Measurements from ENCODE around the gene JAZF1. TPM values are rescaled to one million over a fixed set of nuclear protein-coding genes. Genes with fewer than 3 reads are reported as not detected.
"Not testable (repeated sequence)": the region's sequence is repeated elsewhere in the genome, so short reads cannot be mapped to it uniquely, and the experiment has no call there.

JAZF1 gene
- polyA plus RNA-seq, 5 donors: 13.9 to 15.7 (median 15.2) TPM

DNA sequence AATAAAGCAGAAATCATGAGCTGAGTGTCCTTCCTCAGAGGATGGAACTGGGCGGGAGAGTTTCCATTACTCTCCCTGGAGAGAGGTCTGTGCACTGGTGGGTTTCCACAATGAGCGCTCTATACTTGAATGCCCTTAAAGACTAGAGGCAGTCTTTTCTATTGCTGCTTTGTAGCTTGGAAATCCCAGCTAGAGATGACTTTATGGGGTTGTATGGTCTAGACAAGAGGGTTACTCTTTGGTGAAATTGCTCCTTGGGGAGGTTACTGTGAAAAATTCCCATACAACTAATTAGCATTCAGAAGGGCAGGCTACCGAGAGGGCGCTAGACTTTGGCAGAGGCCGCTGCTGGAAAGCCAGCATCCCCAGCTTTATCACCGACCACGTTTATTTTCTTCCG lies 303.8 kb downstream of the JAZF1 start:
- DNase-seq: no peak

GRCh38 chr7:27875832-27876231 lies 304.8 kb downstream of the JAZF1 start:
- DNase-seq: no peak

GRCh38 chr7:27875061-27875460 lies 305.5 kb downstream of the JAZF1 start:
- no peak for DNase-seq

- DNase-seq: no peak
These were observed 306.3 kb downstream of the JAZF1 start for GRCh38 chr7:27873981-27874957.

DNA sequence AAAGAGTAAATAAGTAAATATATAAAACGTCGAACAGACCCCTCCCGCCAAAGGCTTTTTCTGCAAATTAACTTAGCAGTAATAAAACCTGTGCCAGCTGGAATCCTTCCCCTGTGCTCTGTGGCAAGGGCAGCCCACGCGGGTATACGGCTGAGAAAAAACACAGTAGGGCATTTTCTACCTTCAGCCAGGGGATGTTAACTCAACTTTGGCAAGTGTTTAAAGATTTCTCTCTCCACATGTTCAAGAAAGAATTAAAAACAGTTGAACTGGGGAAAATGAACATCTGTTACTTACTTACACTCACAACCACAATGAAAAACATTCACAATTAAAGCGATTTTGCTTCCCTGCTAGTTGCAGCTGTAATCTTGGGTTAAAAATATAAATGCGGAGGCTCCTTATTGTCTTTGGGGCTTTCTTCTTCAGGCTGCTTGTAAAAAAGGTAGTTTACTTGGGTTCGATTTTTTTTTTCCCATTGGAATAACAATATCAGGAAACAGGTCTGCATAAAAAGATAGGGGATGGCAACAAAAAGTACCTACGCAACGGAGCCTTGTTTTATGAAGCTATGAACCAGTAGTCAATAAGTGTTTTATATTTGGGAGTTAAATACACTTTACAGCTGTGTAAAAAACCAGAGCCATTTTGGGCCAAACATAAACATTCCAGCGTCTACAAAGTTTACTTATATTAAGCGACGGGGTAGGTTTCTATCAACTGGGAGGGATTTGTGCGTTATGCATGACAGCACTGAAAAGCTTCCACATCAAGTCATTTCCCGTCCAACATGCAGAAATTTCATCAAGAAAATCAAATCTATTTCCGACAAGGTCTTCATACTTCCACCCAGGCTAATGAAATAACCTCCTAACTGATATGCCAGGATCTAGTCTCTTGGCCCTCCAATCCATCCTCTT lies 308.0 kb downstream of the JAZF1 start:
- no peak for DNase-seq

DNA sequence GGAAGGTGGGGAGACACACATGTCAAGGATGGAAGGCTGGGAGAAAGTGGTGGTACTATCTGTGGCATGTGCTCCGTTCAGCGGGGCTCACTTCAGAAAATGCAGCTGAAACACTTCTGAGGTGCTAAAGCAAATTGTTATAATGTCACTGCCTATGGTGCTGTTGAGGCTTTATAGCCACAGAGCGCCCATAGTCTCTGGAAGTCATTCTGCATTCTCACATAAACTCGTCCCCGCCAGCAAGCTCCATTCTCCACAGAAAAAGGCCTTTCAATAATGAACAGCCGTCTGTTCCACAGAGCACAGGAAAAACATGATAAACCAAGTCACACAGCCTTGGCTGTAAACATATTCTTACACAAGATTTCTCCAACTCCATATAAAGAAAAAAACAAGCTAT lies 308.7 kb downstream of the JAZF1 start:
- DNase-seq: no peak

- DNase-seq: no peak
These were observed 309.5 kb downstream of the JAZF1 start for GRCh38 chr7:27871086-27871485.

GRCh38 chr7:27870595-27870994 lies 310.0 kb downstream of the JAZF1 start:
- no peak for DNase-seq

- DNase-seq: no peak
These were observed 311.5 kb downstream of the JAZF1 start for GRCh38 chr7:27869056-27869455.

DNA sequence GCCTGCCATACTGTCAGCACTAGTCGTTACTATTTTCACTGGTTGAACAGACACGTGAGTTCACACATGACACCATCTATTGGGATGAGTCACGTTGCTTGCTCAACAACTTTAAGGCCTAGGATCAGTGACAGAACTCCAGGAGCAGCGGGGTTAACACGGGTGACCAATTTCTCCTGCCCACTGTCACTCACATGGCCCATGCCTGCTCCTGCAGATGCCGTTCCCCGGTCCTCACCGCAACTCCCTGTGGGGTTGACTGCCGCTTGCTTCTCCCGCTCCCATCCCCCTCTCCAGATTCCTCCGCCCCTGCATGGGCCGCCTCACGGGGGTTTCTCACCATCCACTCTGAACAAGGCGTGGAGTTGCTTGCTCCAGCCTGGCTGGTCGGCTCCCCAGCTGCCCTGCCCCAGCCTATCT lies 312.5 kb downstream of the JAZF1 start:
- DNase-seq: no peak

GRCh38 chr7:27866828-27867672 lies 313.5 kb downstream of the JAZF1 start:
- peak in 1 of 2 donors; percentile 26 for DNase-seq

GRCh38 chr7:27866256-27866655 lies 314.3 kb downstream of the JAZF1 start:
- DNase-seq: no peak

DNA sequence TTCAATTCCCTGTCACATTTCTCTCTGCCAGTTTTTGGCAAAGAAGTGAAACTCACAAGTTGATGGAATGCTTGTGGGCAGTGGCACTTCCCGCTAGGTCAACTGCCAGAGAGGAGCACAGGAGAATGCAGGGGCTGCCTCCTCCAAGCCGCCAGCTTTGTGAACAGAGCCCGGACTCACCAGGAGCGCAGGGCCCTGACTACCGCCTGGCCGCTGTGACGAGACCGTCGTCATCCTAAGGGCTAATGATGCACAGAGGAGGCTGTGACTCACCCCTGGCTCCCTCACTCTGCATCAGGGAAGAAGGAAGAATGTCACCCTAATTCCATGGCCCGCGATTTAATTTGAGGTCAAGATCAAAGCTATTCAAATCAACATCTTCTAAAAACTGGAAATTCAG lies 316.7 kb downstream of the JAZF1 start:
- DNase-seq: no peak

DNA sequence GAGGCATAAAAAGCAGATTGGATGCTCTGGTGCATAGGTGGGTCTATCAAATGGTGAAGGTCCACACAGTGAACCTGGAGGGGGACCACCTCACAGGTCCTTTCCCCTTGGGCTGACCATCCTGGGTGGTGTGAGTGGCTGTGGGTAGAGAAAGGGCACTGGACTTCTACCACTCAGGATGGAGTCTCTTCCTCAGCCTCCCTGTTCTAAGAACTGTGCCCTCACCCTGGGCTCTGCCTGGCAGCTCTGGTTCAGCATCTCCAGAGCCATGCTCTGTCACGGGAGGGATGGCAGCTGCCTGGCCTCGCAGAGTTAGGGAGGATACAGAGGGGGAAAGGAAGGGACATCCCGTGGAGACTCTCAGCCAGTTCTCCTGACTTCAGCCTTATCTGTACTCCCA lies 318.8 kb downstream of the JAZF1 start:
- no peak for DNase-seq

- no peak for DNase-seq
These were observed 319.8 kb downstream of the JAZF1 start for GRCh38 chr7:27860800-27861199.

- DNase-seq: not testable (repeated sequence)
These were observed 323.7 kb downstream of the JAZF1 start for GRCh38 chr7:27856703-27857485.

DNA sequence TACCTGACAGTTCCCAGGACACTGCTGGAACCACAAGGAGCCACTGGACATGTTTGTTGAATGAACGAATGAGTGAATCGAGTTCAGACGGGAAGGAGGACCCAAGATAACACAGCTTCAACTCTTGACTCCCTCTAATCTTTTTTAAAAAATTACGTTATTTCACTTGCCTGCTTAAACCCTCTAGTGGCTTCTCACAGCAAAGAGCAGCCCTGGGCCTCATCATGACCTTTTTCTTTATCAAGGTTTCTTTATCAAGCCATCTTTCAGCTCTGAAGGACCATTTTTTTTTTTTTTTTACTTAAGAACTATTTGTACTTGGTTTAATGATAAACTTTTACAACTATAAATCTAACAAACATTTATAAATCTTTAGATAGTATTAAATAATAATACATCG lies 330.1 kb downstream of the JAZF1 start:
- DNase-seq: no peak

GRCh38 chr7:27846388-27846787 lies 334.2 kb downstream of the JAZF1 start:
- no peak for DNase-seq

- DNase-seq: no peak
These were observed 336.9 kb downstream of the JAZF1 start for GRCh38 chr7:27843584-27844305.

DNA sequence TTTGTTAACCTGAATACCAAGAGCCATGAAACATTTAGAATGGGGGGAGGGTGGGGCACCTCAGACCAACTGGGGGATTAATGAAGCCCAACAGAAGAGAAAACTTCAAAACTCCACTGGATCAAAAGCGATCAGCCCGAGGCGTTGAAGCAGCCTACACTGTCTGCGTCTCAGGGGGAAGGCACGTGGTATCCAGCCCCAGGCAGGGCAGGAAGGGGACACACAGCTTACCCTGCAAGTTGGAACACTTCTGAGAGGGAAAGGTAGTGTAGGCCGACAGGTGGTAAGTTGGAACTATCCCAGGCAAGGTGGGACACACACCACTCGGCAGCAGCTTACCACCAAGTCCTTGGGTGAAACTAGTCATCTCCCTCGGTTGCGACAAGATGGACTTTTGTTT lies 337.7 kb downstream of the JAZF1 start:
- DNase-seq: no peak

Data from right lung (tissue), 5 donors.